Renal pelvis (tissue), 12 donors: ENCODE measurements around the gene SMARCD3. TPM values are rescaled to one million over a fixed set of nuclear protein-coding genes. Genes with fewer than 3 reads are reported as not detected.

Source experiments
- DNase-seq: peaks from one replicate; pipeline ENCODE4 v3.0.0-alpha.2; 2013
- long read RNA-seq, 16 experiments: transcript quantifications; one replicate each; lab custom pipeline, GENCODE V29; 2026
- polyA plus RNA-seq, 3 donors: library from polyadenylated mRNA; unstranded; fragments of 120-200 nt; gene quantifications; one replicate each; pipeline ENCODE4 v1.2.1, GENCODE V29; 2013; ENCODE audit not compliant: insufficient read length in 3 of 3

The SMARCD3 gene
- 10 to 100 TPM; 76.0 to 80.1 (median 77.1) TPM for polyA plus RNA-seq
- long read RNA-seq, donor 1, partial matches to known transcripts, result 23 of 34 reads
- long read RNA-seq, donor 1, other reads (novel, unspliced or antisense), result 0 of 34 reads
- long read RNA-seq, donor 2, transcript SMARCD3-201 (13 exons, 1,993 nt), result major isoform, 8 of 20 reads
- long read RNA-seq, donor 2, transcript SMARCD3-203 (14 exons, 2,018 nt), result minor isoform, 7 of 20 reads
- long read RNA-seq, donor 2, partial matches to known transcripts, result 0 of 20 reads
- long read RNA-seq, donor 2, other reads (novel, unspliced or antisense), result 0 of 20 reads
- long read RNA-seq, donor 3, transcript SMARCD3-201 (13 exons, 1,993 nt), result major isoform, 9 of 32 reads
- long read RNA-seq, donor 3, transcript SMARCD3-206 (4 exons, 1,755 nt), result minor isoform, 6 of 32 reads
- long read RNA-seq, donor 3, partial matches to known transcripts, result 12 of 32 reads
- long read RNA-seq, donor 3, other reads (novel, unspliced or antisense), result 0 of 32 reads
- long read RNA-seq, donor 4, transcript SMARCD3-201 (13 exons, 1,993 nt), result major isoform, 9 of 16 reads
- long read RNA-seq, donor 4, partial matches to known transcripts, result 0 of 16 reads
- long read RNA-seq, donor 4, other reads (novel, unspliced or antisense), result 0 of 16 reads
- long read RNA-seq, donor 5, partial matches to known transcripts, result 0 of 10 reads
- long read RNA-seq, donor 5, other reads (novel, unspliced or antisense), result 0 of 10 reads
- long read RNA-seq, donor 6, partial matches to known transcripts, result 0 of 8 reads
- long read RNA-seq, donor 6, other reads (novel, unspliced or antisense), result 0 of 8 reads
- long read RNA-seq, donor 7, transcript SMARCD3-201 (13 exons, 1,993 nt), result major isoform, 8 of 31 reads
- long read RNA-seq, donor 7, partial matches to known transcripts, result 12 of 31 reads
- long read RNA-seq, donor 7, other reads (novel, unspliced or antisense), result 0 of 31 reads
- long read RNA-seq, donor 8, partial matches to known transcripts, result 16 of 26 reads
- long read RNA-seq, donor 8, other reads (novel, unspliced or antisense), result 0 of 26 reads
- long read RNA-seq, donor 9, transcript SMARCD3-201 (13 exons, 1,993 nt), result major isoform, 9 of 49 reads
- long read RNA-seq, donor 9, transcript SMARCD3-203 (14 exons, 2,018 nt), result minor isoform, 6 of 49 reads
- long read RNA-seq, donor 9, partial matches to known transcripts, result 30 of 49 reads
- long read RNA-seq, donor 9, other reads (novel, unspliced or antisense), result 0 of 49 reads
- long read RNA-seq, donor 10, partial matches to known transcripts, result 0 of 13 reads
- long read RNA-seq, donor 10, other reads (novel, unspliced or antisense), result 0 of 13 reads
- long read RNA-seq, donor 11, transcript SMARCD3-201 (13 exons, 1,993 nt), result major isoform, 5 of 15 reads
- long read RNA-seq, donor 11, partial matches to known transcripts, result 0 of 15 reads
- long read RNA-seq, donor 11, other reads (novel, unspliced or antisense), result 0 of 15 reads
- long read RNA-seq, donor 12, transcript SMARCD3-201 (13 exons, 1,993 nt), result major isoform, 11 of 23 reads
- long read RNA-seq, donor 12, partial matches to known transcripts, result 6 of 23 reads
- long read RNA-seq, donor 12, other reads (novel, unspliced or antisense), result 0 of 23 reads
- long read RNA-seq, donor 13, transcript SMARCD3-215 (2 exons, 468 nt), result major isoform, 5 of 12 reads
- long read RNA-seq, donor 13, partial matches to known transcripts, result 0 of 12 reads
- long read RNA-seq, donor 13, other reads (novel, unspliced or antisense), result 0 of 12 reads
- long read RNA-seq, donor 14, transcript SMARCD3-201 (13 exons, 1,993 nt), result major isoform, 12 of 46 reads
- long read RNA-seq, donor 14, transcript SMARCD3-206 (4 exons, 1,755 nt), result minor isoform, 5 of 46 reads
- long read RNA-seq, donor 14, transcript SMARCD3-203 (14 exons, 2,018 nt), result minor isoform, 5 of 46 reads
- long read RNA-seq, donor 14, partial matches to known transcripts, result 20 of 46 reads
- long read RNA-seq, donor 14, other reads (novel, unspliced or antisense), result 0 of 46 reads
- long read RNA-seq, donor 15, transcript SMARCD3-201 (13 exons, 1,993 nt), result minor isoform, 6 of 19 reads
- long read RNA-seq, donor 15, transcript SMARCD3-203 (14 exons, 2,018 nt), result major isoform, 8 of 19 reads
- long read RNA-seq, donor 15, partial matches to known transcripts, result 0 of 19 reads
- long read RNA-seq, donor 15, other reads (novel, unspliced or antisense), result 0 of 19 reads
- long read RNA-seq, donor 16, transcript SMARCD3-201 (13 exons, 1,993 nt), result major isoform, 11 of 23 reads
- long read RNA-seq, donor 16, partial matches to known transcripts, result 0 of 23 reads
- long read RNA-seq, donor 16, other reads (novel, unspliced or antisense), result 0 of 23 reads

- peak; percentile 80 for DNase-seq
Observed at GRCh38 chr7:151248346-151249033, at the start of gene SMARCD3. TSS of gene SMARCD3 (minus strand) at chr7:151248694. CDS start at chr7:151248562, 132 bp downstream.

- no peak for DNase-seq
Observed at GRCh38 chr7:151296202-151296992, 47.9 kb upstream of the SMARCD3 start.

GRCh38 chr7:151292850-151293249 lies 44.4 kb upstream of the SMARCD3 start:
- DNase-seq, result no peak

GRCh38 chr7:151291206-151291605 lies 42.7 kb upstream of the SMARCD3 start:
- DNase-seq, result no peak

GRCh38 chr7:151290355-151290760 lies 41.9 kb upstream of the SMARCD3 start:
- no peak for DNase-seq

DNA sequence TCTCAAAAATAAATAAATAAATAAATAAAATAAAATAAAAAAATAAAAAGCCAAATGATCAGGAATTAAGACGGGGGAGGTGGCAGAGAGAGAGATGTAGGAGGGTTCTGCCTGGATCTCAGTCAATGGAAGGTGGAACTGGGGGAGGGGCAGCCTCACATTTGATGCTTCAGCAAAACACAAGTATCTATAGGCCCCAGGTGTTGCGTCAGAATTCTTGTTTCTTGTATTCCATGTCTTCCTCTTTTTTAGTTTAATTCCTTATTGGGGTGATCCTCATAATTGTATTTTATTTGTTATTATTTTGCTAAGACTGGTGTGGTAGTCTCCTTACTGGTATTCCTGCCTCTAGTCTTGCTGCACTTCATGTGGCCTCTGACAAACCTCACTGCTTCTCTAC lies 41.4 kb upstream of the SMARCD3 start:
- no peak for DNase-seq

DNA sequence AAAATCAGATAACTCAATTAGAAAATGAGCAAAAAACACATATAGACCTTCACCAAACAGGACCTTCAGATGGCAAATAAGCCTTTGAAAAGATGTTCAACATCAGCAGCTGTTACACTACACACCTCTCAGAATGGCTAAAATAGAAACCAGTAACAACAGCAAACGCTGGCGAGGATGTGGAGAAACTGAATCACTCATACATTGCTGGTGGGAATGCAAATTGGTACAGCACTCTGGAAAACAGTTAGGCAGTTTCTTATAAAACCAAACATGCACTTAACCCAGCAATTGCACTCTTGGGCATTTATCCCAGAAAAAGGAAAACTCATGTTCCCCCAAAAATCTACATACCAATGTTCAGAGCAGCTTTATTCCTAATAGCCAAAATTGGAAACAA lies 37.7 kb upstream of the SMARCD3 start:
- DNase-seq, result no peak

GRCh38 chr7:151283302-151283701 lies 34.8 kb upstream of the SMARCD3 start:
- no peak for DNase-seq

DNA sequence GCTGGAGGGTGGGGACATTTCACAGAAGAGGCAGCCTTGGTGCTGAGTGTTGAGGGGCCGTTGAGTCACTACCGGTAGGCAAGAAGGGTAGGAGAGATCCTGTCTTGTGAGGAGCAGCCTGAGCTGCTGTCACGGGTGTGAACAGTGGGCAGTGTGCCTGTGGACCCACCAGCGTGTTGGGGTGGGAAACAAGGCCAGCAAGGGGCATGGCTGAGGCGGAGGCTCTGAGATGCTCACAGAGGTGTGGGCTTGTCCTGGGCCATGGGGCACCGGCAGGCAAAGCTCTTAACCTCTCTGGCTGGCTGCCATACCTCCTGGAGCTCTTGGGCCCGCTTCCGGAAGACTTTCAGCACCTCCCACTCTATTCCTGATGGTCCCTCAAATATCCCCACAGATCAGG lies 33.6 kb upstream of the SMARCD3 start:
- DNase-seq, result no peak

DNA sequence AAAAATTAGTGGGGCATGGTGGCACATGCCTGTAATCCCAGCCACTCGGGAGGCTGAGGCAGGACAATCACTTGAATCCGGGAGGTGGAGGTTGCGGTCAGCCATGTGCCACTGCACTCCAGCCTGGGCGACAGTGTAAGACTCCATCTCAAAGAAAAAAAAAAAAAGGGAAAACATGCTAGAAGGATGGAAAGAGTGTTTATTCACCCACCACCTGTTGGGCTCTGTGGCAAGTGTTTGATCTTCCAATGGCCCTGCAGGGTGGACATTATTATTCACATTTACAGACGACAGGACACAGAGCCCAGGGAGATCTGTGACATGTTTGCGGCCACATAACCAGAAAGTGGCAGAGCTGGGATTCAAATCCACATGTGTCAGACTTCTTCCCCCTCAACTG lies 33.2 kb upstream of the SMARCD3 start:
- no peak for DNase-seq

DNA sequence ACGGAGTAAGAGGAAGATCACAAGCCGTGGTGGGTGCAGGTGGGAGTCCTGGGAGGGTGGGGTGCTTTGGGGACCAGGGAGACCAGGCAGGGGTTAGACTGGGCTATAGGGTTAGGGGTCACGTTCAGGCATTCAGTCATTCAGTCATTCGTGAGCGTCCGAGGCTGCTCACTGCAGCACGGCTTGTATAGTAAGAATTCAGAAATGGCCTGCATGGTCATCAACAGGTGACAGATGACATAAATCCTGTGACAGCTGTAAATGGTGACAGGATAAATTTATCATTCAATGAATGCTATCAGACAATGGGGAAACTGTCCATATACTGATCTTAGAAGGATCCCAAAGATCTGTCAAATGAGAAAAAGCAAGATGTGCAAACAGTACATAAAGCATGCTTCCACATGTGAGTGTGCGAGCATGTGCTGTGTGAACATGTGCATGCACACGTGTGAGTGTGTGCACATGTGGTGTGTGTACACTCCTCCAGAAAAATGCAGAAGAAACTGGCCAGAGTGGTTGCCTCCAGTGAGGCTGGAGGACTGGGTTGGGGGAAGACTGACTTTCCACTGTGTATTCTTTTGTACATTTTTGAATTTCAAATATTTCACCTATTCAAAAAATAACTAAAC lies 32.0 kb upstream of the SMARCD3 start:
- DNase-seq, result no peak

DNA sequence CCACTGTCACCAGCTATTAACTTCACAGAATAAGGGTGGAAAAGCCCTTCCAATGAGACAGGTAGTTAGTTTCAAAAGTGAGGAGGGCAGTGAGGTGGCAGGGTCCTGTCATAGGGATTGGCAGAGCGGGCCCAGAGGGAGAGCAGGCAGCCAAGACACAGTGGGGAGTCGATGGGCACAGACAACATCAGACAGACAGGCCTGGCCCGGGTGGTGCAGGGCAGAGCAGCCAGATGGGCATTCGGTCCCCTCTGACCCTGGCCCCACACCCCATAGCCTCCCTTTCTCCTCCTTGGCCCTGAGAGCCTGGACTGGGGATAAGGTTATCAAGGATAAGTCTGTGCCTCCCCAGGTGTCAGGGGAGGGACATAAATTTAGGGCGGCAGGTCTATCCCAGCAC lies 31.4 kb upstream of the SMARCD3 start:
- no peak for DNase-seq

DNA sequence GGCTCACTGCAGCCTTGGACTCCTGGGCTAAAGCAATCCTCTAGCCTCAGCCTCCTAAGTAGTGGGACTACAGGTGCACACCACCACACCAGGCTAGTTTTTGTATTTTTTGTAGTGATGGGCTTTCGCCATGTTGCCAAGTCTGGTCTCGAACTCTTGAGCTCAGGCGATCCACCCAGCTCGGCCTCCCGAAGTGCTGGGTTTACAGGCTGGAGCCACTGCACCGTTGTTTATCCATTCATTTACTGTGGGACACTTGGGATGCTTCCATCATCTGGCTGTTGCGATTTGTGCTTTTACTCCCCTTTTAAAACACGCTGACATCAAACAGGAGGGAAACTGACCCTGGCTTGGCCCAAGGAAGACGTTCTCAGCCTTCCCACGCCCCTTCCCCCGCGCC lies 30.5 kb upstream of the SMARCD3 start:
- no peak for DNase-seq

DNA sequence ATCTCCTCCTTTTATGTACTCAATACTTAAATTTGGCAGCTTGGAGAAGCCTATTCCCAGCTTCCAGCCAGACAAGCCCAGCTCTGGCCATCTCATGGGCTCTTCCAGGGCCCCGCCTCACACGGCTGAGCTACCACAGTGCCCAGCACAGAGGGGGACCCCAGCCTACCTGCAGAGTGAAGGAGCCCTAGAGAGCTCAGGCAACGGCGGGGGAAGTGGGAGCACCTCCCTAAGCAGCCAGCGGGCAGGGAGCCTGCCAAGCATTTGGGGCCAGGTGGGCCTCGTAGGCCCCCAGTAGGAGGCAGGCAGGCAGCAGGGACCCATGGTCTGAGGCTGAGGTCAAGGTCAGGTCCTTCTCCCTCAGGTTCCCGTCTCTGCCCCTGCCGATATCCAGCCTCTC lies 29.1 kb upstream of the SMARCD3 start:
- no peak for DNase-seq

- peak; percentile 69 for DNase-seq
Observed at GRCh38 chr7:151276666-151277590, 28.4 kb upstream of the SMARCD3 start.

GRCh38 chr7:151275813-151276577 lies 27.5 kb upstream of the SMARCD3 start:
- DNase-seq, result no peak
